ENCODE results near the gene JAK1. TPM values are rescaled to one million over a fixed set of nuclear protein-coding genes. Genes with fewer than 3 reads are reported as not detected.

The JAK1 gene
- total and polyA plus RNA-seq, 2 experiments from 2014 or later: 8.0 to 19.5 TPM

DNA sequence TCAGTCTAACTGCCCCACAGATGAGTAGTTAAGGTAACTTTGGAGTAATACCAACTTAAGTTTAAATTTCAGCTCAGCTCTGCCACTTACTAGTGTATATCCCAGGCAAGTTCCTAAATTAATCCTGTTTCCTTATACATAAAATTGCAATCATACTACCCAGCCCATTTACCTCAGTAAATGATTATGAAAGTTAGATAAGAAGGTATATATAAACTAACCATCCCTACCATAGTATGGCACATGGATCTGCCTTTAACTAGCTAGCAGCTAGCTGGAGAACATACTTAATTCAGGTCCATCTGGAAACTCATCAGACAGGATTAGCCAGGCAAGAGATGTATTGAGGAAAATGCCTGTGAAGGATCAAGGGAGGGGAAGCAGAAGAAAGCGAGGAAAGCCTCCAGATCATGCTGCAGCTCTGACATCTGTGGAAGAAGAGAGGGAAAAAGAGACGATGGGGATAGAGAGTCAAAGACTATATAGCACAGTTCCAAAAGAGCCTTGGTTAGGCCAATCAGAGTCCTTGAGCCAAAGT, 8.0 kb upstream of the JAK1 start:
- Histone ChIP-seq H3K4me1 (ENCODE audit: insufficient read depth) (peaks cover 5% of the 10 kb centered on the region; the same call in 1 of the 2 replicates), H3K79me2 (replicated peaks; ENCODE audit: insufficient read depth) (no peaks in the 10 kb centered on the region), H2AFZ (no peak overlapping the region), H3K27ac (ENCODE audit: low read depth) (no peak overlapping the region), H3K4me2 (no peak overlapping the region), H4K20me1 (replicated peaks; ENCODE audit: insufficient read depth) (no peaks in the 10 kb centered on the region), H3K4me3 (no peak overlapping the region), H3K27me3 (ENCODE audit: insufficient read depth) (no peaks in the 10 kb centered on the region), H3K9me2 (ENCODE audit: insufficient read depth) (no peaks in the 10 kb centered on the region), H3K36me3 (ENCODE audit: insufficient read depth) (no peaks in the 10 kb centered on the region), H3F3A (replicated peaks; ENCODE audit: low read depth) (no peaks in the 10 kb centered on the region)
- no peak for ATAC-seq
- H3K9me3 Mint-ChIP-seq: no peaks in the 10 kb centered on the region
- no peak for TF ChIP-seq ETS1 (IDR thresholded peaks at IDR 0.05)
- TF ChIP-seq, protein P1, sequence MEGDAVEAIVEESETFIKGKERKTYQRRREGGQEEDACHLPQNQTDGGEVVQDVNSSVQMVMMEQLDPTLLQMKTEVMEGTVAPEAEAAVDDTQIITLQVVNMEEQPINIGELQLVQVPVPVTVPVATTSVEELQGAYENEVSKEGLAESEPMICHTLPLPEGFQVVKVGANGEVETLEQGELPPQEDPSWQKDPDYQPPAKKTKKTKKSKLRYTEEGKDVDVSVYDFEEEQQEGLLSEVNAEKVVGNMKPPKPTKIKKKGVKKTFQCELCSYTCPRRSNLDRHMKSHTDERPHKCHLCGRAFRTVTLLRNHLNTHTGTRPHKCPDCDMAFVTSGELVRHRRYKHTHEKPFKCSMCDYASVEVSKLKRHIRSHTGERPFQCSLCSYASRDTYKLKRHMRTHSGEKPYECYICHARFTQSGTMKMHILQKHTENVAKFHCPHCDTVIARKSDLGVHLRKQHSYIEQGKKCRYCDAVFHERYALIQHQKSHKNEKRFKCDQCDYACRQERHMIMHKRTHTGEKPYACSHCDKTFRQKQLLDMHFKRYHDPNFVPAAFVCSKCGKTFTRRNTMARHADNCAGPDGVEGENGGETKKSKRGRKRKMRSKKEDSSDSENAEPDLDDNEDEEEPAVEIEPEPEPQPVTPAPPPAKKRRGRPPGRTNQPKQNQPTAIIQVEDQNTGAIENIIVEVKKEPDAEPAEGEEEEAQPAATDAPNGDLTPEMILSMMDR (conservative IDR thresholded peaks at IDR 0.05; ENCODE audit: low read depth in 2 of 2): no peak
- TF ChIP-seq EZH2 (IDR thresholded peaks at IDR 0.05; ENCODE audit: low read depth, unreplicated experiment): no peak
- no peak for TF ChIP-seq NANOG (IDR thresholded peaks at IDR 0.05; ENCODE audit: borderline replicate concordance)
- no peak for TF ChIP-seq ZNF462 (CRISPR knock-in tag; IDR thresholded peaks at IDR 0.05)
- no peak for TF ChIP-seq ZNF331 (CRISPR knock-in tag; IDR thresholded peaks at IDR 0.05; ENCODE audit: low read depth)
- no peak for TF ChIP-seq EZH2phosphoT487 (IDR thresholded peaks at IDR 0.05; ENCODE audit: unreplicated experiment)
- TF ChIP-seq STAT1 (IDR thresholded peaks at IDR 0.05; ENCODE audit: unreplicated experiment): no peak
- TF ChIP-seq, protein P2, sequence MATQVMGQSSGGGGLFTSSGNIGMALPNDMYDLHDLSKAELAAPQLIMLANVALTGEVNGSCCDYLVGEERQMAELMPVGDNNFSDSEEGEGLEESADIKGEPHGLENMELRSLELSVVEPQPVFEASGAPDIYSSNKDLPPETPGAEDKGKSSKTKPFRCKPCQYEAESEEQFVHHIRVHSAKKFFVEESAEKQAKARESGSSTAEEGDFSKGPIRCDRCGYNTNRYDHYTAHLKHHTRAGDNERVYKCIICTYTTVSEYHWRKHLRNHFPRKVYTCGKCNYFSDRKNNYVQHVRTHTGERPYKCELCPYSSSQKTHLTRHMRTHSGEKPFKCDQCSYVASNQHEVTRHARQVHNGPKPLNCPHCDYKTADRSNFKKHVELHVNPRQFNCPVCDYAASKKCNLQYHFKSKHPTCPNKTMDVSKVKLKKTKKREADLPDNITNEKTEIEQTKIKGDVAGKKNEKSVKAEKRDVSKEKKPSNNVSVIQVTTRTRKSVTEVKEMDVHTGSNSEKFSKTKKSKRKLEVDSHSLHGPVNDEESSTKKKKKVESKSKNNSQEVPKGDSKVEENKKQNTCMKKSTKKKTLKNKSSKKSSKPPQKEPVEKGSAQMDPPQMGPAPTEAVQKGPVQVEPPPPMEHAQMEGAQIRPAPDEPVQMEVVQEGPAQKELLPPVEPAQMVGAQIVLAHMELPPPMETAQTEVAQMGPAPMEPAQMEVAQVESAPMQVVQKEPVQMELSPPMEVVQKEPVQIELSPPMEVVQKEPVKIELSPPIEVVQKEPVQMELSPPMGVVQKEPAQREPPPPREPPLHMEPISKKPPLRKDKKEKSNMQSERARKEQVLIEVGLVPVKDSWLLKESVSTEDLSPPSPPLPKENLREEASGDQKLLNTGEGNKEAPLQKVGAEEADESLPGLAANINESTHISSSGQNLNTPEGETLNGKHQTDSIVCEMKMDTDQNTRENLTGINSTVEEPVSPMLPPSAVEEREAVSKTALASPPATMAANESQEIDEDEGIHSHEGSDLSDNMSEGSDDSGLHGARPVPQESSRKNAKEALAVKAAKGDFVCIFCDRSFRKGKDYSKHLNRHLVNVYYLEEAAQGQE (IDR thresholded peaks at IDR 0.05; ENCODE audit: unreplicated experiment): no peak
- TF ChIP-seq ZNF114 (CRISPR knock-in tag; IDR thresholded peaks at IDR 0.05): no peak
- TF ChIP-seq POLR2AphosphoS5 (IDR thresholded peaks at IDR 0.05; ENCODE audit: low read depth): no peak
- TF ChIP-seq JUNB (IDR thresholded peaks at IDR 0.05; ENCODE audit: unreplicated experiment): no peak
- TF ChIP-seq CREB1 (CRISPR knock-in tag; IDR thresholded peaks at IDR 0.05; ENCODE audit: low read depth): no peak
- H3K36me3 Mint-ChIP-seq (ENCODE audit: low read depth): no peaks in the 10 kb centered on the region
- peaks cover 10% of the 10 kb centered on the region for H3K4me1 Mint-ChIP-seq
- H3K4me3 Mint-ChIP-seq: no peak overlapping the region
- no peak for DNase-seq (ENCODE audit: low spot score)
- no peak overlapping the region for H3K27ac Mint-ChIP-seq
- peaks cover 2% of the 10 kb centered on the region for H3K27me3 Mint-ChIP-seq (ENCODE audit: insufficient read depth, low read depth, poor library complexity)

Data from GM23338 (cell line).